ENCODE measurements around the gene HK2.

Gene HK2

GRCh38 chr2:74857215-74857614 lies 23.3 kb downstream of the HK2 start:
- DNase-seq (ENCODE audit: low read depth in 2 of 2), result no peak

GRCh38 chr2:74857725-74858124 lies 23.8 kb downstream of the HK2 start:
- no peak for DNase-seq (ENCODE audit: low read depth in 2 of 2)

GRCh38 chr2:74858281-74858680 lies 24.4 kb downstream of the HK2 start:
- DNase-seq (ENCODE audit: low read depth in 2 of 2), result no peak

- DNase-seq (ENCODE audit: low read depth in 2 of 2), result no peak
Observed at GRCh38 chr2:74860079-74860478, 26.2 kb downstream of the HK2 start.

GRCh38 chr2:74860521-74860920 lies 26.6 kb downstream of the HK2 start:
- no peak for DNase-seq (ENCODE audit: low read depth in 2 of 2)

- DNase-seq (ENCODE audit: low read depth in 2 of 2), result no peak
Observed at GRCh38 chr2:74861531-74861930, 27.6 kb downstream of the HK2 start.

GRCh38 chr2:74862020-74862964 lies 28.4 kb downstream of the HK2 start:
- DNase-seq (ENCODE audit: low read depth in 2 of 2), result no peak

GRCh38 chr2:74863802-74864248 lies 29.9 kb downstream of the HK2 start:
- DNase-seq (ENCODE audit: low read depth in 2 of 2), result no peak

GRCh38 chr2:74864728-74865722 lies 31.1 kb downstream of the HK2 start:
- no peak for DNase-seq (ENCODE audit: low read depth in 2 of 2)

- no peak for DNase-seq (ENCODE audit: low read depth in 2 of 2)
Observed at GRCh38 chr2:74865770-74866674, 32.1 kb downstream of the HK2 start.

GRCh38 chr2:74867841-74868658 lies 34.1 kb downstream of the HK2 start:
- DNase-seq (ENCODE audit: low read depth in 2 of 2), result no peak

GRCh38 chr2:74869517-74869916 lies 35.6 kb downstream of the HK2 start:
- no peak for DNase-seq (ENCODE audit: low read depth in 2 of 2)

GRCh38 chr2:74870951-74871350 lies 37.0 kb downstream of the HK2 start:
- no peak for DNase-seq (ENCODE audit: low read depth in 2 of 2)

- DNase-seq (ENCODE audit: low read depth in 2 of 2), result no peak
Observed at GRCh38 chr2:74871414-74871813, 37.5 kb downstream of the HK2 start.

GRCh38 chr2:74872389-74872836 lies 38.5 kb downstream of the HK2 start:
- no peak for DNase-seq (ENCODE audit: low read depth in 2 of 2)

- no peak for DNase-seq (ENCODE audit: low read depth in 2 of 2)
Observed at GRCh38 chr2:74873012-74873665, 39.2 kb downstream of the HK2 start.

GRCh38 chr2:74873678-74874640 lies 40.0 kb downstream of the HK2 start:
- no peak for DNase-seq (ENCODE audit: low read depth in 2 of 2)

GRCh38 chr2:74876081-74876886 lies 42.4 kb downstream of the HK2 start:
- no peak for DNase-seq (ENCODE audit: low read depth in 2 of 2)

Data from fibroblast of skin of left biceps (primary cell).